ENCODE data around the gene STRC. TPM values are rescaled to one million over a fixed set of nuclear protein-coding genes. Genes with fewer than 3 reads are reported as not detected.
"Not testable (repeated sequence)": the region's sequence is repeated elsewhere in the genome, so short reads cannot be mapped to it uniquely, and the experiment has no call there.

STRC gene
- total RNA-seq, 4 donors from 2014 or later: 0.30 to 1.4 (median 1.2) TPM

DNA sequence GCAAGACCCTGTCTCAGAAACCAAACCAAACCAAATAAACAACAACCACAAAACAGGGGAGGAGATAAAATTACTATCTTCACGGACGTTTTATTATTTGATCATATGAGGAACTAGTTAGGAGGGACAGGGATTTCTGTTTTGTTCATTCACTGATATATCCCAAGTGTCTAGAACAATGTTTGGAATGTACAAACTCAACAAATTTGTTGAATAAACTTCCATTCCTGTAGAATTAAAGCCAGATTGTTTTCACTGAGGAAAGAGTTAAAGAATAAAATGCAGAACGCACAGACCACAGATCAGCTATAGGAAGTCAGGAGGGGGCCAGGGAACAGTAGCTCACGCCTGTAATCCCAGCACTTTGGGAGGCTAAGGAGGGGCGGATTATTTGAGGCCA is 6.5 kb upstream of the STRC start:
- Histone ChIP-seq H3K4me1 (no peaks in the 10 kb centered on the region), H3K27ac (no peak overlapping the region), H3K27me3 (no peaks in the 10 kb centered on the region), H3K4me3 (no peak overlapping the region), H3K36me3 (no peaks in the 10 kb centered on the region), H3K9me3 (no peaks in the 10 kb centered on the region)
- no peak for TF ChIP-seq POLR2A (IDR thresholded peaks at IDR 0.05)
- TF ChIP-seq, protein P1, sequence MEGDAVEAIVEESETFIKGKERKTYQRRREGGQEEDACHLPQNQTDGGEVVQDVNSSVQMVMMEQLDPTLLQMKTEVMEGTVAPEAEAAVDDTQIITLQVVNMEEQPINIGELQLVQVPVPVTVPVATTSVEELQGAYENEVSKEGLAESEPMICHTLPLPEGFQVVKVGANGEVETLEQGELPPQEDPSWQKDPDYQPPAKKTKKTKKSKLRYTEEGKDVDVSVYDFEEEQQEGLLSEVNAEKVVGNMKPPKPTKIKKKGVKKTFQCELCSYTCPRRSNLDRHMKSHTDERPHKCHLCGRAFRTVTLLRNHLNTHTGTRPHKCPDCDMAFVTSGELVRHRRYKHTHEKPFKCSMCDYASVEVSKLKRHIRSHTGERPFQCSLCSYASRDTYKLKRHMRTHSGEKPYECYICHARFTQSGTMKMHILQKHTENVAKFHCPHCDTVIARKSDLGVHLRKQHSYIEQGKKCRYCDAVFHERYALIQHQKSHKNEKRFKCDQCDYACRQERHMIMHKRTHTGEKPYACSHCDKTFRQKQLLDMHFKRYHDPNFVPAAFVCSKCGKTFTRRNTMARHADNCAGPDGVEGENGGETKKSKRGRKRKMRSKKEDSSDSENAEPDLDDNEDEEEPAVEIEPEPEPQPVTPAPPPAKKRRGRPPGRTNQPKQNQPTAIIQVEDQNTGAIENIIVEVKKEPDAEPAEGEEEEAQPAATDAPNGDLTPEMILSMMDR (IDR thresholded peaks at IDR 0.05): no peak
- no peak for TF ChIP-seq EP300 (IDR thresholded peaks at IDR 0.05)
- DNase-seq (ENCODE audit: low spot score in 2 of 2): no peak
- 15 to 19% methylated on average over 5 of the region's 5 CpGs for WGBS, 2 donors

DNA sequence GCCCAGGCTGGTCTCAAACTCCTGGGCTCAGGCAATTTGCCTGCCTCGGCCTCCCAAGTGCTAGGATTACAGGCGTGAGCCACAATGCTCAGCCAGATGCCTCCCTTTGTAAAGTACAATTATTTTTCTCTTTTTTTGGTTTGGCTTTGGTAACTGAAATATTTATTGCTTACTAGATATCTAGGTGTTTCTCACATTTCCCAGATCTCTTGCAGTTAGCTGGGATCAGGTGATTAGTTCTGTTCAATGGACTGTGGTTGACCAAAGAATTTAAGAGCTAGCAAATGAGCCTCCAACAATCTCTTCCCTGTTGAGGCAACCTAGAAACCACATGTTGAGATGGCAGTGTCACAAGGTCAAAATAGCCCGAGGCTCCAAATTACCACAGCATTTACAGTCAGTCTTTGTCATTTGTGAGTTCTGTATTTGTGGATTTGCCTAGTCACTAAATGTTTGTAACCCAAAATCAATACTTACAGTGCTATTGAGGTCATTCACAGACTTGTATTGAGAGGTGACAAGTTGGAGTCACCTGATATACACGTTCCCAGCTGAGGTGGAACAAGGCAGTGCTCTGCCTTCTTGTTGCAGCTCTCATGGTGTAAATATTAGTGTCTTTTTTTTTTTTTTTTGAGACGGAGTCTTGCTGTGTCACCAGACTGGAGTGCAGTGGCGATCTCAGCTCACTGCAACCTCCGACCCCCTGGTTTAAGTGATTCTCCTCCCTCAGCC is 3.6 kb upstream of the STRC start:
- H3K27ac ChIP-seq; H3K36me3 ChIP-seq; H3K4me3 ChIP-seq; H3K27me3 ChIP-seq; H3K9me3 ChIP-seq; DNase-seq (ENCODE audit: low spot score in 2 of 2); H3K4me1 ChIP-seq: not testable (repeated sequence)
- 40 to 42% methylated on average over 6 of the region's 7 CpGs for WGBS, 2 donors

DNA sequence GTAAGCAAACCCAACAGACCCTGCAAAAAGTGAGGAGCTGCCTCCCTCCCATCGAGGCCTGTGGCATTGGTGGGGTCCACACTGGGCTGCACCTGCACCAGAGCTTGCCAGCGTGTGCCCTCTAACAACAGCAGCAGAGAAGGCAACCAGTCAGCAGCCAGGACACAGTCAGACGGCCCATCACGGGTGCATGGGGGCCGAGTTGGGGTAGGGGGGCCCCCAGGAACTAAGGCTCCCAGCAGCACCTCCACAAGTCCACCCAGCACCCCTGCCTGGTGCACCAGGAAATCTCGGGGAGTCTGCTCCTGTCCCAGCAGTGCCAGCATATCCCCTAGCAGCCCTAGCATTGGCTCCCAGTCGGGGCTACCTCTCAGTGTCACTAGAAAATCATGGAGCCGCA is 850 bp downstream of the STRC start:
- not testable (repeated sequence) for H3K9me3 ChIP-seq; H3K27ac ChIP-seq; DNase-seq (ENCODE audit: low spot score in 2 of 2); H3K4me1 ChIP-seq; H3K4me3 ChIP-seq; H3K27me3 ChIP-seq; H3K36me3 ChIP-seq
- WGBS, 2 donors: no CpG with 5 or more reads among the region's 8 CpGs

DNA sequence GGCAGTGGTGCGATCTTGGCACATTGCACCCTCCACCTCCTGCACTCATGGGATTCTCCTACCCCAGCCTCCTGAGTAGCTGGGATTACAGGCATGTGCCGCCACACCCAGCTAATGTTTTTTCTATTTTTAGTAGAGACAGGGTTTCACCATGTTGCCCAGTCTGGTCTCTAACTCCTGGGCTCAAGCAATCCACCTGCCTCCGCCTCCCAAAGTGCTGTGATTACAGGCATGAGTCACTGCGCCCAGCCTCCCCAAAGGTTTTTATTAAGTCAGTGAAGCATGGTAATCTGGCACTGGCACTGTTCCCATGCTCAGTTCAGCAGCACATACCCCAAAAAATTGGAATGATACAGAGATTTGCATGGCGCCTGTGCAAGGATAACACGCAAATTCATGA is 16.4 kb downstream of the STRC start:
- WGBS, 2 donors: 90 to 94% methylated on average over 6 of the region's 6 CpGs
- DNase-seq (ENCODE audit: low spot score in 2 of 2): not testable (repeated sequence)

DNA sequence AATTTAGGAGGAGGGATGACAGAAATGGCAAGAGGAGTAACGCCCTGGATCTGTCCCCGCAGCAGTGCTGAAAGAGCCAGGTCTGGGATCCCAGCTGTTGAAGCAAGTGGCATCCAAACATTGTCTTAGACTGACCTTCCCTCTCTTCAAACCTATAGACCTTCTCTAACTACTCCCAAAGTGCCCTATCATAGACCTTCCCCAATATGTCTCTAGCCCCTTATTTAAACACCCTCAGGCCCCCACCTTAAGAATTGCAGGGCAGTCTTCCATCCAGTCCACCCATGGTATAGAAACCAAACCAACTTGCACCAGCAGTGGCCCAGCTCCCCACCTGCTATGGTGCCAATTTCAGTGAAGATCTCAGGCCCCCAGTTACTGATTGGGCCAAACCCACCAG is 18.4 kb downstream of the STRC start:
- not testable (repeated sequence) for H3K36me3 ChIP-seq; H3K4me3 ChIP-seq; H3K4me1 ChIP-seq; DNase-seq (ENCODE audit: low spot score in 2 of 2); H3K27me3 ChIP-seq; H3K27ac ChIP-seq; H3K9me3 ChIP-seq
- WGBS, 2 donors: no CpG with 5 or more reads among the region's 2 CpGs

More for the DNA sequence above, 16.4 kb downstream of the STRC start:
- H3K36me3 ChIP-seq, H3K9me3 ChIP-seq, H3K27me3 ChIP-seq, H3K4me3 ChIP-seq, H3K4me1 ChIP-seq, H3K27ac ChIP-seq: not testable (repeated sequence)

DNA sequence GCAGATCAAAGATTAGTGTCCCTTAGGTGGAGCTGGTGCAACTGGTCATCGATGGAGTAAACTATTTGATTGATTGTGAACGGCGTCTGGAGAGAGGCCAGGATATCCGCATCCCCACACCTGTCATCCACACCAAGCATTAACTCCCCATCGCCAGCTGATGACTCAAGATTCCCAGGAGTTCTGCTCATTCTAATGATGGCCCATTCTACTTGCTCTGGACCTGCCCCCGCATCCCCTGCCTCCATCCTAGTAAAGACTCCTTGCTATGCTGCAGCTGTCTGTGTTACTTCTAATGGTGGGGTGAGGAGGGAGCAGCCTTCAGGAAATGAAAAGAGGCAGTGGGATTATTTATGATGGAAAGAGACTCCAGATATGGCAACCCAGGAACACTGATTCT is 19.5 kb downstream of the STRC start:
- 83 to 88% methylated on average over 6 of the region's 6 CpGs for WGBS, 2 donors
- not testable (repeated sequence) for H3K27me3 ChIP-seq; H3K4me3 ChIP-seq; H3K27ac ChIP-seq; DNase-seq (ENCODE audit: low spot score in 2 of 2); H3K4me1 ChIP-seq; H3K9me3 ChIP-seq; H3K36me3 ChIP-seq

DNA sequence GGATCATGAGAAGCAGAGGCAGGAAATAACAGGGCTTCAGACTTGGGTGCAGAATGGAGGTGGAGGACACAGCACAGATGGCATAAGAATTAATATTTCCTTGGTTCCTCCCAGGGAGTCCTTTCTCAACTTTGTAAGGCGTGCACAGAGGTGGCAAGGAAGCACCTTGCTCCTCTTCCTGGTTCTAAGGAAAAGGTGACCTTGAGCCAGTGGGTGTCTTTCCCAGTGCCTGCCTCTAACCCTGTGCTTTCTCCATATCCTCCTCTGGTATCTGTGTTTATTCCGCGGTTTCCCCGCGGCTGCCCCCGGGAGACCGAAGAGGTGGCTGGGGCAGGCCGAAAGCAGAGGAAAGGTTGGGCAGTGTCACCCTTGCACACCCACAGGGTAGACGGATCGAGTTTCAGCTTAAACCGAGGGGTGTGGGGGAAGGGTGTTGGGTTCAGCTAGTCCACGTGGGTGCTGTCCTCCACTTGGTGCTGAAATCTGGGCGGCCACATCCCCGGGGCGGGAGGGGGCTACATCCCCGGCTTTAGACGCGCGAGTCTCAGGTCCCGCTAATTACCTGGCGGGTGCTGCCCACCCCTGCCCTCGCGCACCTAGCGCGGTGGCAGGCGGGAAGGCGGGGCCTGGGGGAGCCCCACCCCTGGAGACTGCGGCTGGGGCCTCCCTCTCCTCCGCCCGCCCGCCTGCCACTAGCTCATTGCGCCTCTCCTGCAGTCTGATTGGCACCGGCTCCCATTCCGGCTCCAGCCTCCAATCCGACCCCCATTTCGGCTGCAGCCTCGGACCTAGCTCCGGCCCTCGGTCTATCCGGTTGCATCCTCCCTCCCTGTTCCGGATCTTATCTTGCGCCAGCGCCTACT is 25.0 kb downstream of the STRC start, which contains the start of gene CKMT1B:
Gene CKMT1B, plus strand, starts transcription at position 700 of the 863 bp plus-strand sequence. CDS start 192 bp downstream, outside the sequence.
- not testable (repeated sequence) for H3K27ac ChIP-seq; H3K4me3 ChIP-seq; H3K36me3 ChIP-seq; H3K4me1 ChIP-seq; H3K27me3 ChIP-seq; H3K9me3 ChIP-seq; DNase-seq (ENCODE audit: low spot score in 2 of 2)
- WGBS, 2 donors: no CpG with 5 or more reads among the region's 43 CpGs

DNA sequence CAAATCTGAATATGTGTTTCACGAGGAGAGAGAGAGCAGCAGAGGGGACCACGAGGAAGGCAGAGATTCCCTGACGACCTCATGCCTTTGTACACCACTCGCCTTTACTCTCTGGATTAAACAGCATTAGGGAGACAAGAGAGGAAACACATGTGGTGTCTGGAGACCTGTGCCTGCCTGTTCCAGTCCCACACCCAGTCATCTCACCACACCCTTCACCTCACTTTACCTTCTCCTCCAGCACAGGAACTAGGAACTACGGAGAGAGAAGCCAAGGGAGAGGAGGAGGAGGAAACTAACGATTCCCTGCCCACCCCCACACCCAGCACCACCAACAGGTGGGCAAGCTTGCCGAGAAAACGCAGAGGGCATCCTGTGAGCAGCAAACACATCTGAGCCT is 25.8 kb downstream of the STRC start:
- not testable (repeated sequence) for H3K4me1 ChIP-seq; H3K36me3 ChIP-seq; DNase-seq (ENCODE audit: low spot score in 2 of 2); H3K4me3 ChIP-seq; H3K27me3 ChIP-seq; H3K9me3 ChIP-seq; H3K27ac ChIP-seq
- WGBS, 2 donors: 18% methylated on average over 4 of the region's 8 CpGs; no CpG with 5 or more reads in 1 of the 2 donors

DNA sequence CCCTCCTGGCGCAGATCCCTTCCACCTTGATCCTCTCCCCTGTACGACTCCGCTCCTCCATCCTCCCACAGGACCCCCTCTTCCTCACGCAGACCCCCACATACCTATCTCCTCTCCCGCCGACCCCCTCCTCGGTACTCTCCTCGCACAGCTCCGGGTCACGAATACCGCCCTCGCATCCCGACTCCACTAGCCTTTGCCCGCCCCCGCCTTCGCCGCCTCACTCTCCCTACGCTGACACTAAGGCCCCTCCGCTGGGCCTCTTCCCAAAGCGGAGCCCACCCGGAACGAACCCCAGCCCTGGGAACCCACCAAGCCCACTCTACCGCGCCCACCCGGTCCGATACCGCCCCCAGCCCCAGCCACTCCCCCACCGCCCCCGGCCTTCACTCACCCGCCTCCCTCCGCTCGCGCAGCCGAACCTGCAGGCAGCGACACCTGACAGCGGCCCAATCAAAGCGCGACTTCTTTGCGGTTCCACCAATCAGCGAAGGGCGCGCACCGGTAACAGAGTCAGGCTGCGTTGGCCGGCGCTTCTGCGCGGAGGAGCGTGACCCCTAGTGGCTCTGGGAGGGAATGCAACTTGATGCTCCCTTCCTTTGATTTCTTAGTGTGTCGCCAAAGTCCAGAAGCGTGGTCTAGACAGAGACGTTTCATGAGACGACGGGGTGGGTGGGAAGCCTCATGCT is 28.7 kb downstream of the STRC start, which contains the start of gene PPIP5K1:
Gene PPIP5K1, minus strand, starts transcription at position 431 of the 689 bp plus-strand sequence. CDS start 5,704 bp downstream, outside the sequence.
- not testable (repeated sequence) for H3K36me3 ChIP-seq; H3K9me3 ChIP-seq; DNase-seq (ENCODE audit: low spot score in 2 of 2); H3K4me3 ChIP-seq; H3K4me1 ChIP-seq; H3K27me3 ChIP-seq; H3K27ac ChIP-seq
- WGBS, 2 donors: no CpG with 5 or more reads among the region's 54 CpGs

DNA sequence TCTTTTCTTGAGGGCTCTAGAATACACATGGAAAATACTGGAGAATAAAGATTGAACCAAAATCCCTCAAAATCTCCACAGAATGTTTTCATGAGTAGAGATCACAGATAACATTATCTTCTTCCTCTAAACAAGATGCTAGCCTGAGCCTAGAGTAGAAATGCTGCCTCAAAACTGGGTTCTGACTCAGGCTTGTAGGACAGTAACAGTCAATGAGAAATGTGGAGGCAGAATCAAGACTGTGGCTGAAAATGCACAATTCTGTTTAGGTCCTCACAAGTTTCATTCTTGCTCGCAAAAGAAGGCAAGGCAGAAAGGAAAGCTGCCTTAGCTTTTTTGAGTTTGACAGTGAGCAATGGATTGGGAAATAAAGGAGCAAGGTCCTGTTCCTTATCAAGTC is 44.0 kb downstream of the STRC start:
- DNase-seq (ENCODE audit: low spot score in 2 of 2); H3K4me1 ChIP-seq; H3K27me3 ChIP-seq; H3K27ac ChIP-seq; H3K36me3 ChIP-seq; H3K9me3 ChIP-seq; H3K4me3 ChIP-seq: not testable (repeated sequence)
- WGBS, 2 donors: no CpG with 5 or more reads among the region's 1 CpG

DNA sequence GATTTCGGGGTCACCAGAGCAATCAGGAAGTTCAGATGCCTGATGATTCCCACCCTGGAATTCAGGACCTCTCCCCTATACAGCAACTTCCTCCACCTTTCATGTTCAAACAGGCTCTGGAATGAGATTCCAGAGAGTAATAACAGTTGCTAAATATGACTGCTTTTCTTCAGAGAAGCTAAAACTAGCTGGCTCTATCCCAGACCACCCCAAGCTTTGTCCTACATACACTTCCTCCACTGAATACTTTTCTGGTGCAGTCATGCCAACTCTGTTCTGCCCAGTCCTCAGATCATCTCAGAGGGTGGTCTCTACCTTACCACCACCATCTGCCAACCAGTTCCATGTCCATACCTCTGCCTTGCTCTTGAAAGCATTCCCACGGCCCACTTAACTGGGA is 52.0 kb downstream of the STRC start:
- not testable (repeated sequence) for H3K36me3 ChIP-seq; H3K27ac ChIP-seq; DNase-seq (ENCODE audit: low spot score in 2 of 2); H3K27me3 ChIP-seq; H3K4me1 ChIP-seq; H3K4me3 ChIP-seq; H3K9me3 ChIP-seq
- whole genome bisulfite sequencing, 2 donors: no CpG with 5 or more reads among the region's 2 CpGs

DNA sequence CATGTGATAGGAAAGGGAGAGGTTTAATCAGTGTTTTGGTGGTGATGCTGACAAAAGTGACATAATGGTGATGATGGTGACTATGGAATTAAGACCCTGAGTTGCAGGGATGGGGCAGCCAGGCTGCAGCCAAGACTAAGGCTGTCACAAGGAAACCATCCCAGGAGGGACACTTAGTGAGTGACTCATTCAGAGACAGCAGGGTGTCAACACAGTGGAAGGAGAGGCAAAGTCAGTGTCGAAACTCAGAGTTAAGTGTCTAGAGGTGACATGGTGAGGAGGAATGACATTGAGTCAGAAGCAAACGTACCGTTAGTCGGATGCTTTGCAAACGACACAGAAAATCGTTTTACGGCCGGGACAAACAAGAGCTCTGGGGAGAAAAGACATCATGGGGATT is 54.8 kb downstream of the STRC start:
- not testable (repeated sequence) for H3K36me3 ChIP-seq, H3K27me3 ChIP-seq
- WGBS, 2 donors: no CpG with 5 or more reads among the region's 8 CpGs

More for the DNA sequence above, 54.8 kb downstream of the STRC start:
- not testable (repeated sequence) for H3K27ac ChIP-seq; H3K9me3 ChIP-seq; H3K4me3 ChIP-seq; DNase-seq (ENCODE audit: low spot score in 2 of 2); H3K4me1 ChIP-seq
